HepG2 (cell line): ENCODE results near the gene FOCAD. TPM values are rescaled to one million over a fixed set of nuclear protein-coding genes. Genes with fewer than 3 reads are reported as not detected.
A peak's percentile ranks its signal among the peaks of the same experiment; 100 is the strongest.

Experiments used
- ARNT2 ChIP-seq: sonication (generic); formaldehyde crosslinking; IDR thresholded peaks from 2 replicates; pipeline ENCODE4 v1.8.0; 2022; ENCODE audit warnings: mild to moderate bottlenecking, low read depth, missing genetic modification reagents, moderate library complexity
- HMG20B ChIP-seq: conservative IDR thresholded peaks from 2 replicates; pipeline ENCODE4 v1.6.1; 2016; ENCODE audit warnings: missing genetic modification reagents, missing compliant biosample characterization
- MAZ ChIP-seq, 2 experiments: sonication (generic) in 1 of 2; formaldehyde crosslinking in 1 of 2; IDR thresholded peaks; 2 replicates each; pipeline versions ENCODE4 v1.5.0 to v1.6.1; 2012 to 2020; ENCODE audit warnings: low read depth in 2 of 2, mild to moderate bottlenecking in 2 of 2, borderline replicate concordance in 1 of 2, improper control_type of control experiment in 1 of 2, low read length in 1 of 2, missing genetic modification reagents in 1 of 2, moderate library complexity in 1 of 2
- NFRKB ChIP-seq: fragments of 450-650 bp; IDR thresholded peaks from 2 replicates; pipeline ENCODE4 v1.6.1; 2017
- ZC3H4 ChIP-seq: sonication (generic); formaldehyde crosslinking; IDR thresholded peaks from 2 replicates; pipeline ENCODE4 v1.4.0; 2020; ENCODE audit warnings: missing genetic modification reagents, borderline replicate concordance
- ZNF737 ChIP-seq: sonication (generic); formaldehyde crosslinking; IDR thresholded peaks from 2 replicates; pipeline ENCODE4 v1.5.0; 2020; ENCODE audit warnings: missing genetic modification reagents, mild to moderate bottlenecking, borderline replicate concordance
- polyA plus RNA-seq, 8 experiments: library from polyadenylated mRNA; depleted of rRNA in 3 of 8; stranded (reverse) in 7 of 8; unstranded in 1 of 8; fragments of >200 nt; fragmentation: Illumina TruSeq in 4 of 8; extraction: Trizol in 4 of 8; gene quantifications; 2 replicates each; pipeline versions ENCODE4 v1.2.1 to v1.2.3, GENCODE V29; 2011 to 2016; ENCODE audit warnings: low read depth in 4 of 8, missing spikeins in 1 of 8, mixed read lengths in 1 of 8; ENCODE audit not compliant: insufficient read depth in 1 of 8
- total RNA-seq, 5 experiments: library from RNA; depleted of rRNA; stranded (reverse); fragments of >200 nt; fragmentation: Illumina TruSeq; extraction: Trizol; gene quantifications; 2 replicates each; pipeline ENCODE4 v1.2.3, GENCODE V29; 2016; ENCODE audit warnings: low read depth in 1 of 5
- TF ChIP-seq, protein P1 (sequence below): IDR thresholded peaks from 2 replicates; pipeline ENCODE4 v1.6.1; 2016; ENCODE audit warnings: control low read depth
- TF ChIP-seq, protein P2 (sequence below): sonication (generic); formaldehyde crosslinking; conservative IDR thresholded peaks from 2 replicates; pipeline ENCODE4 v1.8.1; 2023; ENCODE audit warnings: missing genetic modification reagents
- TF ChIP-seq, protein P3 (sequence below): sonication (generic); formaldehyde crosslinking; IDR thresholded peaks from 2 replicates; pipeline ENCODE4 v1.5.0; 2020; ENCODE audit warnings: mild to moderate bottlenecking, missing genetic modification reagents, borderline replicate concordance
- TF ChIP-seq, protein P4 (sequence below): sonication (generic); formaldehyde crosslinking; IDR thresholded peaks from 2 replicates; pipeline ENCODE4 v1.4.0; 2020; ENCODE audit warnings: missing genetic modification reagents
- TF ChIP-seq, protein P5 (sequence below): sonication (generic); formaldehyde crosslinking; IDR thresholded peaks from 2 replicates; pipeline ENCODE4 v1.9.0; 2021; ENCODE audit warnings: missing genetic modification reagents, mild to moderate bottlenecking, borderline replicate concordance

Gene FOCAD
- total and polyA plus RNA-seq, 2 of the 13 experiments (the other 11 are each of a cell fraction or from before 2014, with no cell fraction given), result 18.0 to 31.1 TPM

DNA sequence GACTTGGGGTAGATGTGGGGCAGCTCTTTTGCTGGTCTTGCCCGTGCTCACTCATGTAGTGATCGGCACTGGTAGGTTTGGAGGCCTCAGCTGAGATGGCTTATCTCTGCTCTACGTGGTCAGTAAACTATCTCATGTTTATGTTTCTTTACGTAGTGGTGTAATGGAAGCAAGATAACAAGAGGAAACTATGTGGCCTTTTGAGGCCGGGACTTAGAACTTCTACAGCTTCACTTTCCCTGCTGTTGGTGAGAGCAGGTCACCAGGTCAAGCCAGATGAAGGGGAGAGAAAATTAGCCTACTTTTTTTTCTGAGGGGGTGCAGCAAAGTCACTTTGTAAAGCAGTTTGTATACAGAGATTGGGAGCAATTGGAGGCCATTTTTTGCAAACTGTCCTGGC lies 8.5 kb downstream of the FOCAD start (continued):
- TF ChIP-seq, protein P1, sequence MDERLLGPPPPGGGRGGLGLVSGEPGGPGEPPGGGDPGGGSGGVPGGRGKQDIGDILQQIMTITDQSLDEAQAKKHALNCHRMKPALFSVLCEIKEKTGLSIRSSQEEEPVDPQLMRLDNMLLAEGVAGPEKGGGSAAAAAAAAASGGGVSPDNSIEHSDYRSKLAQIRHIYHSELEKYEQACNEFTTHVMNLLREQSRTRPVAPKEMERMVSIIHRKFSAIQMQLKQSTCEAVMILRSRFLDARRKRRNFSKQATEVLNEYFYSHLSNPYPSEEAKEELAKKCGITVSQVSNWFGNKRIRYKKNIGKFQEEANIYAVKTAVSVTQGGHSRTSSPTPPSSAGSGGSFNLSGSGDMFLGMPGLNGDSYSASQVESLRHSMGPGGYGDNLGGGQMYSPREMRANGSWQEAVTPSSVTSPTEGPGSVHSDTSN, result no peak
- TF ChIP-seq, protein P2, sequence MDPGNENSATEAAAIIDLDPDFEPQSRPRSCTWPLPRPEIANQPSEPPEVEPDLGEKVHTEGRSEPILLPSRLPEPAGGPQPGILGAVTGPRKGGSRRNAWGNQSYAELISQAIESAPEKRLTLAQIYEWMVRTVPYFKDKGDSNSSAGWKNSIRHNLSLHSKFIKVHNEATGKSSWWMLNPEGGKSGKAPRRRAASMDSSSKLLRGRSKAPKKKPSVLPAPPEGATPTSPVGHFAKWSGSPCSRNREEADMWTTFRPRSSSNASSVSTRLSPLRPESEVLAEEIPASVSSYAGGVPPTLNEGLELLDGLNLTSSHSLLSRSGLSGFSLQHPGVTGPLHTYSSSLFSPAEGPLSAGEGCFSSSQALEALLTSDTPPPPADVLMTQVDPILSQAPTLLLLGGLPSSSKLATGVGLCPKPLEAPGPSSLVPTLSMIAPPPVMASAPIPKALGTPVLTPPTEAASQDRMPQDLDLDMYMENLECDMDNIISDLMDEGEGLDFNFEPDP (CRISPR knock-in tag), result no peak
- TF ChIP-seq NFRKB (no peak), ZNF737 (CRISPR knock-in tag) (no peak), ZC3H4 (CRISPR knock-in tag) (no peak), MAZ (IDR thresholded peaks at IDR 0.05; ENCODE audit: borderline replicate concordance, low read depth, low read length) (no peak), MAZ (CRISPR knock-in tag; IDR thresholded peaks at IDR 0.05; ENCODE audit: low read depth) (peak; percentile 69; the same call in 1 of the 2 replicates), HMG20B (CRISPR knock-in tag) (no peak), ARNT2 (CRISPR knock-in tag) (no peak)
- TF ChIP-seq, protein P3, sequence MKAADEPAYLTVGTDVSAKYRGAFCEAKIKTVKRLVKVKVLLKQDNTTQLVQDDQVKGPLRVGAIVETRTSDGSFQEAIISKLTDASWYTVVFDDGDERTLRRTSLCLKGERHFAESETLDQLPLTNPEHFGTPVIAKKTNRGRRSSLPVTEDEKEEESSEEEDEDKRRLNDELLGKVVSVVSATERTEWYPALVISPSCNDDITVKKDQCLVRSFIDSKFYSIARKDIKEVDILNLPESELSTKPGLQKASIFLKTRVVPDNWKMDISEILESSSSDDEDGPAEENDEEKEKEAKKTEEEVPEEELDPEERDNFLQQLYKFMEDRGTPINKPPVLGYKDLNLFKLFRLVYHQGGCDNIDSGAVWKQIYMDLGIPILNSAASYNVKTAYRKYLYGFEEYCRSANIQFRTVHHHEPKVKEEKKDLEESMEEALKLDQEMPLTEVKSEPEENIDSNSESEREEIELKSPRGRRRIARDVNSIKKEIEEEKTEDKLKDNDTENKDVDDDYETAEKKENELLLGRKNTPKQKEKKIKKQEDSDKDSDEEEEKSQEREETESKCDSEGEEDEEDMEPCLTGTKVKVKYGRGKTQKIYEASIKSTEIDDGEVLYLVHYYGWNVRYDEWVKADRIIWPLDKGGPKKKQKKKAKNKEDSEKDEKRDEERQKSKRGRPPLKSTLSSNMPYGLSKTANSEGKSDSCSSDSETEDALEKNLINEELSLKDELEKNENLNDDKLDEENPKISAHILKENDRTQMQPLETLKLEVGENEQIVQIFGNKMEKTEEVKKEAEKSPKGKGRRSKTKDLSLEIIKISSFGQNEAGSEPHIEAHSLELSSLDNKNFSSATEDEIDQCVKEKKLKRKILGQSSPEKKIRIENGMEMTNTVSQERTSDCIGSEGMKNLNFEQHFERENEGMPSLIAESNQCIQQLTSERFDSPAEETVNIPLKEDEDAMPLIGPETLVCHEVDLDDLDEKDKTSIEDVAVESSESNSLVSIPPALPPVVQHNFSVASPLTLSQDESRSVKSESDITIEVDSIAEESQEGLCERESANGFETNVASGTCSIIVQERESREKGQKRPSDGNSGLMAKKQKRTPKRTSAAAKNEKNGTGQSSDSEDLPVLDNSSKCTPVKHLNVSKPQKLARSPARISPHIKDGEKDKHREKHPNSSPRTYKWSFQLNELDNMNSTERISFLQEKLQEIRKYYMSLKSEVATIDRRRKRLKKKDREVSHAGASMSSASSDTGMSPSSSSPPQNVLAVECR (CRISPR knock-in tag), result peak; percentile 43; the same call in 1 of the 2 replicates
- TF ChIP-seq, protein P4, sequence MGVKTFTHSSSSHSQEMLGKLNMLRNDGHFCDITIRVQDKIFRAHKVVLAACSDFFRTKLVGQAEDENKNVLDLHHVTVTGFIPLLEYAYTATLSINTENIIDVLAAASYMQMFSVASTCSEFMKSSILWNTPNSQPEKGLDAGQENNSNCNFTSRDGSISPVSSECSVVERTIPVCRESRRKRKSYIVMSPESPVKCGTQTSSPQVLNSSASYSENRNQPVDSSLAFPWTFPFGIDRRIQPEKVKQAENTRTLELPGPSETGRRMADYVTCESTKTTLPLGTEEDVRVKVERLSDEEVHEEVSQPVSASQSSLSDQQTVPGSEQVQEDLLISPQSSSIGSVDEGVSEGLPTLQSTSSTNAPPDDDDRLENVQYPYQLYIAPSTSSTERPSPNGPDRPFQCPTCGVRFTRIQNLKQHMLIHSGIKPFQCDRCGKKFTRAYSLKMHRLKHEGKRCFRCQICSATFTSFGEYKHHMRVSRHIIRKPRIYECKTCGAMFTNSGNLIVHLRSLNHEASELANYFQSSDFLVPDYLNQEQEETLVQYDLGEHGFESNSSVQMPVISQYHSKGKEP (CRISPR knock-in tag), result no peak
- TF ChIP-seq, protein P5, sequence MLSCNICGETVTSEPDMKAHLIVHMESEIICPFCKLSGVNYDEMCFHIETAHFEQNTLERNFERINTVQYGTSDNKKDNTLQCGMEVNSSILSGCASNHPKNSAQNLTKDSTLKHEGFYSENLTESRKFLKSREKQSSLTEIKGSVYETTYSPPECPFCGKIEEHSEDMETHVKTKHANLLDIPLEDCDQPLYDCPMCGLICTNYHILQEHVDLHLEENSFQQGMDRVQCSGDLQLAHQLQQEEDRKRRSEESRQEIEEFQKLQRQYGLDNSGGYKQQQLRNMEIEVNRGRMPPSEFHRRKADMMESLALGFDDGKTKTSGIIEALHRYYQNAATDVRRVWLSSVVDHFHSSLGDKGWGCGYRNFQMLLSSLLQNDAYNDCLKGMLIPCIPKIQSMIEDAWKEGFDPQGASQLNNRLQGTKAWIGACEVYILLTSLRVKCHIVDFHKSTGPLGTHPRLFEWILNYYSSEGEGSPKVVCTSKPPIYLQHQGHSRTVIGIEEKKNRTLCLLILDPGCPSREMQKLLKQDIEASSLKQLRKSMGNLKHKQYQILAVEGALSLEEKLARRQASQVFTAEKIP (CRISPR knock-in tag), result no peak
